HG03442 (cell line): ENCODE measurements around the gene MYZAP.

Experiments
- ATAC-seq: cut with Tn5 transposase; IDR thresholded peaks from one replicate; pipeline ENCODE4 v1.9.1; 2021; ENCODE audit warnings: mild to moderate bottlenecking, moderate library complexity; ENCODE audit not compliant: unreplicated experiment

MYZAP gene

DNA sequence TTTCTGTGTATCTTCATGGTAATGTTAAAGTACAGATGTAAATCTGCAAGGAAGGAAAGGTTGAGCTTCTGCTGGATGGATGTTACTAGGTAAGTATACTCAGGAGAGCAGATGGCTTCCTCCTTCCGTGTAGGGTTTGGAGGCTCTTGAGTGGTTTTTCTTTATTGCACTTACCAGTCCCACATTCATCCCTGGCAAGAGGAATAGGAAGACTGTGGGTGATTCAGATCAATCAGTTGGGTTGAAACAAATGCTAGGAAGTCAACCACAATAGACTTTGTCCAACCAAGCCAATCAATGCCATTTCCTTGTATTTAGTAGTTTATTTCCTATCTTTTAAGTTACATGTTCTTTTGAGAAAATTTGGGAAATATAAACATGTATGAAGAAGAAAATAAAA is 26.6 kb downstream of the MYZAP start:
- ATAC-seq, result no peak

DNA sequence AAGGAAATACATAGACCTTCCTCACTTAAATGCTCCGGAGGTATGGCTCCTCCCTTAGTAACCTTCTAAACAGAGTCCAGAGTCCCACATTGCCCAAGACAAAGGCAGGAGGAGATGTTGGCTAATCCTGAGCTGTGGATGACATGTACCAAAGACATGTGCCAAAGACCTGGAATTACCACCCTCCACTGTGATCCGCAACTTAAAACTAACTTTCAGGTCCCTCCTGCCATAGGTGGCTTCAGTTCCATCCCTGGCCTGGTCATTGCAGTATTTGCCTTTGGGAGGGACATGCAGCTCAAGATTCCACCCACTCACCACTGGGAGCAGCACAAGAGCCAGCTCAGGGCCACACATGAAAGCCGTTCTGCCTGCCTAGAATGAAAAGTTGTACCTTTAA is 28.0 kb downstream of the MYZAP start:
- ATAC-seq, result no peak

GRCh38 chr15:57624730-57625129 is 33.0 kb downstream of the MYZAP start:
- ATAC-seq, result no peak

DNA sequence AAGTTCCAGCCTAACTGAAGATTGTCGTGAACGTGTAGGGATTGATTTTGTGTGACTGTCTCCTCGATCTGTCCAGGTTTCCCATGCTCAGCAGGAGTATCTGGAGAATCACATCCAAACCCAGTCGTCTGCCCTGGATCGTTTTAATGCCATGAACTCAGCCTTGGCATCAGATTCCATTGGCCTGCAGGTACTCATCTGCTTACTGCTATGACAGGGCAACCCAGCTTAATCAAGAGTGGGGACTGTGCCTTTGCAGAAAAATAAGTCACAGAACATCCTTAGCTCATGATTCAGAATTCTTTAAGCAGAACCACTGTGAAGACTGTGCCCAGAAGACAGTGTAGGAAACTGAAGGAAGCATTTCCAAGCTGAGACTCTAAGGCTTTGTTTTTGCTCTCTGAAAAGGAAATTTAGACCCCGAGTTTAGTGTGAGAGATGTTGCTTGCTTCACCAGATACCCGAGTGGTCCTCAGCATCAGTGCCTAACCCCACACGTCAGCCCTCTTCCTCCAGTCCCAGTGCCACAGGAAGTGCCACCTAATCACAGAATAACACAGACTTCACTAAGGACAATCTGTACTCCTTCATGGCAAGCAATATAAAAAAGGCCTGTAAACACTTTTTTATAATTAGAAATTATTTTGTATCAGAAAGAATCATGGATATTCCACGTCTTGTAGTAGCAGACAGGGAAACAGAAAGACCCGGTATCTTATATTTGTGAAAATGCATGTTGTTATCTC is 34.2 kb downstream of the MYZAP start:
- no peak for ATAC-seq

DNA sequence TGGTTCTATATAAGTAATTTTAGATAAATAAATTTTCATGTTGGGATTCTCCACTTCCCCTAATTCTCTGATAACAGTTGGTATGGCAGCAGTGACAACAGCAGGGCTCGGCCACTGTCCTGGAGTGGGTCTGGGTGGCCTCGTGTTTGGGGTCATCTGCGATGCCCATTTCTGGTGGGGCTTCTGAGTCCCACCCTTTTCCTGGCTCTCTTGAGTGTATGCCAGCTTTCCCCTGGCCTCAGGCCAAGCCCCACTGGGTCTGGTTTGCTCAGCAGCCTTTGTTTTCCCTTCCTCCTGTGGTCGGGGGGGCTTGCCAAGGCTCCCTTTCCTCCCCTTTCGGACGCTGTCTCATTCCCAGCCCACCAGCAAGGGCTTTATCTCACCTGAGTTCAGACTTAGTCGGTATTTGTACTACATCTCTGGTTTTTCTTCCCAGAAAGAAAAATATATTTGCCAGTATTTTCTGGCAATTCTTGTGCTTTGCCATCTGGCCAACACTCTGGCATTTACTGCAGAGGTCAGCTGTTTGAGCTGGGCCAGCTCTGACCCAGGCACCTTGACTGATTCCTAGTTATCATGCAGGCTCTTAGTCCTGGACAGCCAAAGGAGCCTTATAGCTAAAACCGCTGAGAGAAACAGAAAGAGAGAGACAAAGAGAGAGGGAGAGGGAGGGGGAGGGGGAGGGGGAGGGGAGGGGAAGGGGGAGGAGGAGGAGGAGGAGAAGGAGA is 35.2 kb downstream of the MYZAP start:
- no peak for ATAC-seq

- no peak for ATAC-seq
Measured at GRCh38 chr15:57631386-57632110, 39.8 kb downstream of the MYZAP start.

DNA sequence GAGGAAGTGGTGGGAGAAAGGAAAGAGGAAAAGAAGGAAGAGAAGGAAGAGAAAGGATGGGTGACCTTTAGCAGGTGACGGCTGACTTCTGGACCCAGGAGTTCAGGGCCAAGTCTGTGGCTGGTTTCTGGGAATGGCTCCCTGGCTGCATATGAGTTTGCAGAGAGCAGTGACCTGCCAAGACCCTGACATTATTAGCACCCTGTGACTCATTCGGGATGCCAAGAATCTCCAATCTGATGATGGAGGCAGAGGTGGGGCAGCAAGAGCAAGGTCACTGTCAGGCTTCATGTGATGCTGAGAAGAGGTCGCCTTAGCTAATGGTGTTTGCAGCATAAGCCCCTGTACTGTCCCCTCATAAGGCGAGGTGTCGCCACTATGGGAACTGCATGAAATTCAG is 42.6 kb downstream of the MYZAP start:
- ATAC-seq, result no peak

DNA sequence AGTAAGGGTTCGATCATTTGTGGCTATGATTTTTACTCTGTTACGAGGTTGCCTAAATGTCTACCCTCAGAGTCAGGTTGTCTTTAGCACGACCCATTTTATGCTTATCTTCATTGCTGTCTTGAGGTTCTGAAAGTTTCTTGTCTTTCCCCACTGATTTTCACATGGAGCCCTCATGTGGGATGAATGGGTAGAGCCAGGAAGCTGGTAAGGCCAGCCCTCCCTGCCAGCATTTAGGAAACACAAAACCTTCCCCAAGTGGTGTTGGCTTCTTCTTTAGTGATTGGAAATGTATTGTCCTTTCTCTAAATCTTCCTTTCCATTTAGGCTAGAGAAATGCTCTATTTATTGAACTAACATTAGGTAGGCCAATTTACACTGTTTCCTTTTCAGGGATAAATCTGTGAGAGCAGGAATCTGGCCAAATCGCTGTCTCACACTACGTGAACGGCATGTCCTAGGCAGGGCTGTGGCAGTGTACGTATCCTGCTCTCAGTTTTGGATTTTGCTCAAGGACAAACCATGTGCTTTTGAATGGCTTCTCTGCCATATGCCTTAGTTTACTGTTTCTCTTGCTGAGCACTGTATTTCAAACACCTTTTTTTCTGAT is 43.7 kb downstream of the MYZAP start:
- ATAC-seq, result no peak

- ATAC-seq, result no peak
Measured at GRCh38 chr15:57637846-57638245, 46.1 kb downstream of the MYZAP start.

DNA sequence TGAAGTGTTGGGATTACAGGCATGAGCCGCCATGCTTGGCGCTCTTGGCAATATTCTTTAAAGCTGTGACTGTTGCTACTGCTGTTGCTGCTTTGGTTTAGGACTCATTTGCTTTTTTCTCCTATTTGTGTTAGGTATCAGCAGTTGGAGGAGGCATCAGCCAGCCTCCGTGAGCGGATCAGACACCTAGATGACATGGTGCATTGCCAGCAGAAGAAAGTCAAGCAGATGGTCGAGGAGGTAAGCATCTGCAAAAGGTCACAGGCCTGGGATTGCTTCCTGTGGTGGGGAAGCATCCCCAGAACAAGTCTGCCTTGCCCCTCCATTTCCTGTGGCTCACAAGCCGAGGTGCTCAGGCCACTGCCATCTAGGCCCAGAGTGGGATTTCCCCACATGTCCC is 47.6 kb downstream of the MYZAP start:
- no peak for ATAC-seq

DNA sequence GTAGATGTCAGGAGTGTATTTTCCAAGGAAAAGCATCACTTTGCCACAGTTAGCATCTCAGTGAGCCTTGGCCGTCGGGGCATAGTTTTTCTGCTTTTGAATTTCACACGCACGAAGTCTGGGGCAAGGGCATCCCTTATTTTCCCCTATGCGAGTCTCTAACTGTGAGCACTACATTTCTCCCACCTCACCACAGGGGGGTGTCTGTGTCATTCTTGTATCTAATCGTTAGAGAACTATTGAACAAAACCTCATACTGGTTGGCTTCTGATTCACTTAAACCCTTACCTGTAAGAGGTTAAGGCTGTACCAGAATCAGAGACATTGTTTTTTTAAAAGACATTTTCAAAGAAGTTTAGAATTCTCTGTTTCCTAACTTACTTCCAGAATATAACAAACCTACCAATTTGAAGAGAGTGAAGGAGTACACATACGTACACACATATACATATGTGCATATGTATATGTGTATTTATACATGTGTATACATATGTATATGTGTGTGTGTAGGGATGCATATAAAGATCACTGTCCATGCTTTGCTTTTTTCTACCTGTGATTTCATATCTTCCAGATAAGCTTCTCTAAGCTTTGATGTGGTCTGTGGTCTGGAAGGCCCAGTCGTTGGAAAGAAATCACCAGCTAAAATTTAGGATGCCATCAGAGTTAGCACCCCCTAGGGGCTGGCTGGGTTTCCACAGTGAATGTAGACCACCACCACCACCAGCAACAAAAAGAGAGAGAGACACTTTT is 49.4 kb downstream of the MYZAP start:
- no peak for ATAC-seq

- ATAC-seq, result no peak
Measured at GRCh38 chr15:57643826-57644225, 52.1 kb downstream of the MYZAP start.

- no peak for ATAC-seq
Measured at GRCh38 chr15:57646087-57646486, 54.4 kb downstream of the MYZAP start.

DNA sequence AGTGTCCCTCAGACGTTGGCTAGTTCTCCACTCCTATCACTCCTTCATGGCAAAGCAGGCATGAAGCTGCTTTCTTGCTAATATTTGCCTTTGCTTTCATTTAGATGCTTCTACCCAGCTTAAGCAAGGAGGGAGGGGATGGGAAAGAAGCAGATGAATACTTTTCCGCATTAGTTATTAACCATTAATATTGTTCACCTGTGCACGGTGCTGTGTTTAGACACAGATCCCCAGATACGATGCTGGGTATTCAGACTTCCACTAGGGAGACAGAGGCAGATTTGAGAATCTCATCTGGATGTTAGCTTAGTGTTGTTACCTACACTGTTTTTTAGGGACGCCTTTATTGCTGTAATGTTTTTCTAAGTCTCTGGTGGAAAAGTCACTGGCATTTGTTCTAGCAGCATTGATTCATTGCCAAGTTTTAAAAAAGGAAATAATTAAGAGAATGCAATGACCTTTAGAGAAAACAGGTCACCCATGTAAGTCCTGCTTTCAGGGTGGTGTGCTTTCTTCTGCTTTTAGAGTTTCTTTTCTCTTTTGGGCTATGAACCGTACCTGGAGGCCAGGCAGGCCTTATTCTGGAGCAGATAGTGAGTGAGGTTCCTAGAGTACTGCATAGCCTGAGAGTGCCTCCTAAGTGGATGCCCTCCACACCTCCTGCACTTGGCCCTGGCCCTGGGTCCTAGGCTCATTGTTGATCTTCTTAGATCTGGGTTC is 55.5 kb downstream of the MYZAP start:
- no peak for ATAC-seq

- no peak for ATAC-seq
Measured at GRCh38 chr15:57647791-57648130, 56.1 kb downstream of the MYZAP start.

DNA sequence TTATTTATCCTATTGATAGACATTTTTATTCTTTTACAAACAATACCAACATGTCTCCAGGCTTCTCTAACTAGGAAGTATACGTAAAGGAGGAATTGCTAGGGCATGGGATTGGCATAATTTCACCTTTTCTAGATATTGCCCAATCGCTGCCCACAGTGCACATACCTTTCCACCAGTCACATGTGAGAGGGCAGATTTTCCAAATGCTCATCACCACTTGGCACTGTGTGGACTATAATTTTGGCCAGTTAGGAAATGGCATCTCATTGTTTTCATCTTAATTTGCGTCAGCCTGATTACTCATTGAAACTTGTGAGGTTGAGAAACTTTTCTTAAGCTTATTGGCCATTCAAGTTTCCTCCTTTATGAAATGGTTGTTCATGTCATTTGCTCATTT is 57.4 kb downstream of the MYZAP start:
- ATAC-seq, result no peak

GRCh38 chr15:57651445-57651844 is 59.7 kb downstream of the MYZAP start:
- ATAC-seq, result no peak

GRCh38 chr15:57652481-57652880 is 60.8 kb downstream of the MYZAP start:
- no peak for ATAC-seq

DNA sequence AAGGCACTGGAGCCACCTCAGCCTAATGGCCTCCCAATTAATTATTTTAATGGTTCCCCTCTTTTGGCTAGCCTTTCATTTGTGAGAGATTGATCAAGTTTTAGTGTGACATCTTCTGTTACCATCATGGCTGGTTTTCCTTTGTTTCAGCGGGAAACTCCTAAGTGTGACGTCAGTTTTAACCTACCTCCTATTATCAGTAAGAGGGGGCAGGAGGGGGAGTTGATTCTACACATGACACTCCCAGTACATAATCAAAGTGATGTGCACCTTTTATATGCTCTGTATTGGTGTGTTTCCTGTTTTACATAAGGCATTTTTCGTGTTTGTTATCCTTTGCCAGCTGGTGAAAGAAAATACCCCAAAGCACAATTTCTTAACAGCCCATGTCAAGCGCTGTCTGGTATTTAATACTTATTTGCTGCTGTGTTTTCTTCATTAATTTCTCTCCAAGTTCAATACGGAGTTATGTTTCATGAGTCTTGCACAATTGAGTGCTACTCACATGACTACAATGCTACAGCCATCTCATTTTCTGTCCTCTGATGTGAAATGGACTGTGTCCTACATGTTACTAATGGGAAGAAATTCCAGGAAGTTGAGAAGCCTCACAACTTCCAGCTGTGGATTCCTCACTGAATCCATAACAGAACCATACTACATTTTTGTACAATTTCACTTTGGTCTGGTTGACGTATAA is 62.6 kb downstream of the MYZAP start:
- ATAC-seq, result no peak

DNA sequence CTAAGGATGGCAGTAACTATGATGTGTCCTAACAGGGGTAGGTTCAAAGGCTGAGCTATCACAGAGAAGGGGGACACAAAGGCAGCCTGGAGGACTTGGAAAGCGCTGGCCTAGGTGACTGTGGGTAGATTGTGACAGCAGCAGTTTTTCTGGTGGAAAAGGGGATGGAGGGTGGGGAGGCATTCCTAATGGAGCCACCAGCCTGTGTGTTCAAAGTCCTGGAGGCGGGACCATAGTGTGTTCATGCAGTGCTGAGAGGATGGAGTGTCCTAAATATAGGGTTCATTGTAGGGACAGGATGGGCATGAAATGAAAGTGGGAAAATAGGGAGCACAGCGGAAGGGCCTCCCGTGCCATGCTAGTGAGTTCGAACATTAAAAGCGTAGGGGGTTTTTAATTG is 63.3 kb downstream of the MYZAP start:
- no peak for ATAC-seq
